HS-5 (cell line): ENCODE results near the gene MS4A18.
"Not testable (repeated sequence)": the region's sequence is repeated elsewhere in the genome, so short reads cannot be mapped to it uniquely, and the experiment has no call there.

Experiments used
- DNase-seq: peaks from one replicate; pipeline ENCODE4 v3.0.0-alpha.2; 2012; ENCODE audit warnings: low read depth

MS4A18 gene

GRCh38 chr11:60739114-60739513 lies 14.6 kb downstream of the MS4A18 start:
- no peak for DNase-seq

DNA sequence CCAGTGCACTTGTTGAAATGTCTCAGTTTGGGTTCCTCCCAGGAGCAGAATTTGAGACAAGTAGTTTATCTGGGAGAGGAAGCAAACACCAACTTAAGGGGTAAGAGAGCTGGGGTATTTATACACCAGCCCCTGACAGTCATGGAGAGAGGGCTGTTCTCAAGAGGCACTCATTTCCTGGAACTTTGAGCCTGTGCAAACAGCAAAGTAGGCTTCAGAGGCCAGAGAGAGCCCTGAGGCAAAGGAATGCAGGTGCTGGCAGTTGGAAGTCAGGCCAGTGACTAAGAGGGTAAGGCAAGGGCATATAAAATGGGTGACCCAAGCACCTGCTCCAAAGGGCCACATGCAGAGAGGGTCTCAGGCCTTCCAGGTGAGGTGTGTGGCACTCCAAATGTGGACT lies 16.1 kb downstream of the MS4A18 start:
- no peak for DNase-seq

- no peak for DNase-seq
Observed at GRCh38 chr11:60741421-60741820, 16.9 kb downstream of the MS4A18 start.

GRCh38 chr11:60743058-60743457 lies 18.5 kb downstream of the MS4A18 start:
- no peak for DNase-seq

- no peak for DNase-seq
Observed at GRCh38 chr11:60744114-60744513, 19.6 kb downstream of the MS4A18 start.

DNA sequence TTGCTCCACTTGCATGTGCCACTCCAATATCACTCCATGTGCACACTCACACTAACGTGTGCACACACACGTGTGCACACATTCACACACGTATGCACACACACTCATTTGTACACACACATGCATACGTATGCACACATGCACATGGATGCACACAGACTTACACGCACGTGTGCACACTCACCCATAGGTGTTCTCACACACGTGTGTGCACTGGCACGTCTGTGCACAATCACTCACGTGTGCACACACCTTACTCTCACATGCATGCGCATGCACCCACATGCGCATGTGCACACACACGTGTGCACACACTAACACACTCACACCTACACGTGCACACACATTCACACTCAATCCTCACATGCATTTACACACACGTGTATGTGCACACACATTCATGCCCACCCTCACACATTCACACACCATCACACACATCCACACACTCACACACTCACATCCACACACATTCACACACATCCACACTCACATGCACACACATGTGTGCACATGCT lies 22.9 kb downstream of the MS4A18 start:
- no peak for DNase-seq

DNA sequence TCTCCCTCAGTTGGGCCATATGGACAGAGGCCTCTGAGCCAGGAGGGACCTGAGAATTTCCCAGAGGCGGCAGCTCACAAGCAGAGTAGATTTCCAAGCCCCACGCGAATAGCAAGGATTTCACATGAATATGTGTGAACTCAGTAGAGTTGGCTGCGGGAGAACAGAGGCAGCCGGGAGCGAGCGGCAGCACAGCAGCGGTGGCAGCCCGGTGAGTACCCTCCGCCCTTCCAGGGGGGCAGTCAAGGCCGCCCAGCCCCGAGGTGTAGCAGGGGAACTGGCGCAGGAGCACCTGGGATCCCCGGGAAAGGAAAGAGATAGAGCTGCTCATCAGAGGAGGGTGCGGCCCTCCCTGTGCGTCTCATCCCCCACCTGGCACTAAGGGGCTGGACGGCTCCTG lies 23.7 kb downstream of the MS4A18 start:
- no peak for DNase-seq

DNA sequence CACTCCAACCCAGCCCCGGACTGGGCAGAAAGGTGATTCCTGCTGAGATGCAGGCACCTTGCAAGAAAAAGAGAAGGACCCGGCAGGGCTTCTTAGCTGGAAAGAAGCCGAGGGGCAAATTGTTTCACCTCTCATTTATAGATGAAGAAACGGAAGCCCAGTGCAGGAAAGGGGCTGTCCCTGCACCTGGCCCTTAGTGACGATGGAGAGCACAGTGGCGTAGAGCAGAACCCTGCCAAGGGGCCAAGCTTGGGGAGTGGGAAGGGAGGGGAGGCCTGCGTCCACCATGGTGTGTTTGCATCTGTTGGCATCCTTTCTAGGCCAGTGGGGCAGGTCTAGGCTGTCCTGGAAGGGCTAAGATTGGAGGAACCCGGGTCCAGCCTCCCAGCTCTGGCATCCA lies 24.3 kb downstream of the MS4A18 start:
- DNase-seq, result no peak

GRCh38 chr11:60750911-60751310 lies 26.4 kb downstream of the MS4A18 start:
- DNase-seq, result no peak

DNA sequence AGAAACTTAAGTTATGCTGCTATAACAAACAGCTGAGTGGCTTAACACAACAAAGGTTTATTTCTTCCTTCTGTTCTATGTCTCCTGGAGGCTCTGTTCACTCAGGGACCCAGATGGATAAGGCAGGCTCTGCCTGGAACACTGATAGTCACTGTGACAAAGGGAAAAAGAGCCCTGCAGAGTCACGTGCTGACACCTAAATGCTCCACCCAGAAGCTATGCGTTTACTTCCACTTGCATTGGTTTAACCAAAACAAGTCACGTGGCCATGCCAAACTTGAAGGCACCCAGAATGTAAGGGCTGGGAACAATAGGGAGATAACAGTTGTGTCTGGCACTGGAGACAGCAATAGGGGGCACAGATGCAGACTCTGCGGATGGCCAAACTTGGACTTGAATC lies 28.8 kb downstream of the MS4A18 start:
- DNase-seq, result no peak

DNA sequence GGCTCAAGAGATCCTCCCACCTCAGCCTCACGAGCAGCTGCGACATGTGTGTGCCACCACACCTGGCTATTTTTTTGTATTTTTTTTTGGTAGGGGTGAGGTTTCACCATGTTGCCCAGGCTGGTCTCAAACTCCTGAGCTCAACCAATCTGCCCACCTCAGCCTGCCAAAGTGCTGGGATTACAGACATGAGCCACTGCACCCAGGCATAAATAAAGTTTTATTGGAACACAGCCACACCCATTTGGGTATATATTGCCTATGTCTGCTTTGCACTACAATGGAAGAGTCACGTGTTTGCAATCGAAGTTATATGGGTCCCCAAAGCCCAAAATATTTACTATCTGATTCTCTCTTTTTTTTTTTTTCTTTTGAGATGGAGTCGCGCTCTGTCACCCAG lies 30.4 kb downstream of the MS4A18 start:
- no peak for DNase-seq

DNA sequence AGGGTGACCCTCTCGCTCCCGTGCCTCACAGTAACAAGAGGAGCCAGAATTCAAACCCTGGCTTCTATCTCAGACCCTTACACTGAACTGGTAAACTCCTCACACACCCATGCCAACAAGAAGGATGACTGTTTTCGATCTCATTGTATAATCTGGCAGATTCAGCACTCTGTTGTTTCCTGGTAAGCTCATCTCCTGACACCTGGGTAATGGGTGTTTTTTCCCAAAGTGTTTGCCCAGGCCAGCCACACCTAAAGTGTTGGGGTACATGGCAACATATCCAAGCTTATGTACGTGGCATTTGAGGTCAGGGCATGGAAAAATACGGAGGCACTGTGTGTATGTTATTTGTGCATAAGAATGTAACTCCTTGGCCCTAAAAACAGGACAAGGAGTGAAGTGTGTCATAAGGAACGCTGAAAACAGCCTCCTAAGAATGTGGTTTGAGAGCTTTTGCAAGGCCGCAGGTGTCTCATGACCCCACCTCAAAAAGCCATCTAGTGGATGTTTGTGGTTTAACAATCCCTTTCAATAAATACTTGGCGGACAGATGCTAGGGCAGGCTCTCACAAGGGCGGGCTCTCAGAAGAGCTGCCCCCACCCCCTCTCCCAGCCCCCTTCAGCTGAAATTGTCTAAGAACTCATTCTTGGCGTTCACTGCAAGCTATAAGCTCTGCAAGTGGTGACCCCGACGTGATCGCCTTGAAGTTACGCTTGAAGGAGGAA lies 31.9 kb downstream of the MS4A18 start, which contains the start of gene MS4A15:
MS4A15 (plus strand) TSS at position 561 of the 726 bp plus-strand sequence. CDS start 6,867 bp downstream, outside the sequence.
- no peak for DNase-seq

DNA sequence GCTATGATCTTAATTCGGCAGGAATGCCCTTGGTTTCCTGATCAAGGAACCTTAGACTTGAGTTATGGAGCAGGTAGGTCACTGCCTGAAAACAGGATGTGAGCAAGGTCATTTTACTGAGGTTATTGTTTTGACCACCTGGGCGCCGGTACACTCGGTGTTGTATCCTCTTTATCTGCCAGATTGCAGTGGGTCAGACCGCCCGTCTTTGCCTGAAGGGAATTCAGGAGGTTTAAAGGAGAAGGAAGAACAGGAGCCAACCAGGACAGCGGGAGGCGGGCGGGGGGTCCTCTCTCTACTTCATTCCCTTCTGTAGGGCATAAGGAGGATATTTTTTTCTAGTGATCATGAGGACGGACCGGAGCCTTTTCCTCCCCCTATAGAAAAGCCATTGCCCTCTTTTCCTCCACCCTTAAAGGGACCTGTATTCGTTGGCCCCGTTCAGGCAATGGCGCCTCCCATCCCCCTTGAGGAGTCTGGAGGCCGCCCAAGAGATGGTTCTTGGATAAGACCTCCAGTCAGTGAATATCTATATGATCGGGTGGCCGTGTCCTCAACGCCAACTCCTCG lies 32.8 kb downstream of the MS4A18 start:
- DNase-seq, result no peak

DNA sequence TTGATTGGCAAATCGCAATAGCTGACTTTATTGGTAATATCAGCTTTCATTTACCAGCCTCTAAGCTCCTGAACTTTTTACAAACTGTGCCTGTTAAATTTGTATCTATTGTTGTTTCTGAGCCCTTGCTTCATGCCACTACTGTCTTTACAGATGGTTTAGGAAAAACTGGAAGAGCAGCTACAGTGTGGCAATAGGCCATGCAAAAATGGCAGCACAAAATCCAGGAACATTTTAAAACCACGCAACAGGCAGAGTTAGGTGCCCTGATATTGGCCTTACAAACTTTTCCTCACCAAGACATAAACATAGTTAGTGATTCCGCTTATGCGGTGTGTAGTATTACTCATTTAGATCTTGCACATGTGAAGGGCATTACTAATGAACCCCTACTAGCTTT lies 34.2 kb downstream of the MS4A18 start:
- DNase-seq, result not testable (repeated sequence)

DNA sequence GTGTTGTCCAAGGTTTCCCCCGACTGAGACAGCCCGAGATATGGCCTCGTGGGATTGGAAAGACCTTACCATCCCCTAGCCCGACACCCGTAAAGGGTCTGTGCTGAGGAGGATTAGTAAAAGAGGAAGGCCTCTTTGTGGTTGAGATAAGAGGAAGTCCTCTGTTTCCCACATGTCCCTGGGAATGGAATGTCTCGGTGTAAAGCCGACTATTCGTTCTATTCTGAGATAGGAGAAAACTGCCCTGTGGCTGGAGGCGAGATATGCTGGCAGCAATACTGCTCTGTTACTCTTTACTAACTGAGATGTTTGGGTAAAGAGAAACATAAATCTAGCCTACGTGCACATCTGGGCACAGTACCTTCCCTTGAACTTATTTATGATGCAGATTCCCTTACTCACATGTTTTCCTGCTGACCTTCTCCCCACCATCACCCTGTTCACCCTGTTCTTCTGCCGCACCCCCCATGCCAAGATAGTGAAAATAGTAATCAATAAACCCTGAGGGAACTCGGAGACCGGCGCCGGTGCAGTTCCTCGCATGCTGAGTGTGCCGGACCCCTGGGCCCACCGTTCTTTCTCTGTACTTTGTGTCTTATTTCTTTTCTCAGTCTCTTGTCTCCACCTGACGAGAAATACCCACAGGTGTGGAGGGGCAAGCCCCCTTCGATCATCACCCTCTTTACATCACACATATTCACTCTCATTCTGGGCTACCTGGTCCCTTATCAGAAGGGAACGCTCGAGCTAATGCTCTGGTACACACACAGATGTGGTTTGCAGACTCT lies 35.1 kb downstream of the MS4A18 start:
- not testable (repeated sequence) for DNase-seq

DNA sequence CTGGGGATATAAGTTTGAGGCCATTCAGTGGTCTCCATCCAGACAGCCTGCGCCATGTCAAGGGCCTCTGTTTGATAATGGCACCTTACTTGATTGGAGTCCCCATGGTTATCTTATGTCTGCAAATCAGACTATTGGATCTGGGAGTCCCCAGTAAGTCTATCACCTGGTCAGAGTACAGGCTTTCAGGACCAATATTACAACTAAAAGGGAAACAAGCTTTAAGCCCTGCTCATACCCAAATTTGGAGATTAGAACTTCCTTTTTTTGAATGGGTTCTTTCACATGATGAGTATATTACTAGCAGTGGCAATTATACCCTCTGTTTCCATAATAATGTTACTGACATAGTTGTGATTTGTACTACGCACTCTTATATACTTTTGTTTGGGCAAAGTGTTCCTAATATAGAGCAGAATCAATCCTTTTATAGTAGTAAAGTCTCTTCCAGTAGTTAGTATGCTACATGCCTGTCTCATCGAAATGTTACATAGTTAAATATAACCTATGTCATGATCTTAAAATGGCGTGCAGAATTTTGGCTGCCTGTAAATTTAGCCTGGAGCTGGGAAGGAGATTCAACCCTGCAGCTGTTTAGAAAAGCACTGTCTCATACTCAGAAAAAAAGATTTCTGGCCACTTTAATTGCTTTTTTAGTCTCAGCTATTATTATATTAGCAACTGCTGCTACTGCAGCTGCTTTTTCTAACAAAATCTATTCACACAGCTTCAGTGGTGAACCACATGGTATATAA lies 37.1 kb downstream of the MS4A18 start:
- DNase-seq, result no peak

DNA sequence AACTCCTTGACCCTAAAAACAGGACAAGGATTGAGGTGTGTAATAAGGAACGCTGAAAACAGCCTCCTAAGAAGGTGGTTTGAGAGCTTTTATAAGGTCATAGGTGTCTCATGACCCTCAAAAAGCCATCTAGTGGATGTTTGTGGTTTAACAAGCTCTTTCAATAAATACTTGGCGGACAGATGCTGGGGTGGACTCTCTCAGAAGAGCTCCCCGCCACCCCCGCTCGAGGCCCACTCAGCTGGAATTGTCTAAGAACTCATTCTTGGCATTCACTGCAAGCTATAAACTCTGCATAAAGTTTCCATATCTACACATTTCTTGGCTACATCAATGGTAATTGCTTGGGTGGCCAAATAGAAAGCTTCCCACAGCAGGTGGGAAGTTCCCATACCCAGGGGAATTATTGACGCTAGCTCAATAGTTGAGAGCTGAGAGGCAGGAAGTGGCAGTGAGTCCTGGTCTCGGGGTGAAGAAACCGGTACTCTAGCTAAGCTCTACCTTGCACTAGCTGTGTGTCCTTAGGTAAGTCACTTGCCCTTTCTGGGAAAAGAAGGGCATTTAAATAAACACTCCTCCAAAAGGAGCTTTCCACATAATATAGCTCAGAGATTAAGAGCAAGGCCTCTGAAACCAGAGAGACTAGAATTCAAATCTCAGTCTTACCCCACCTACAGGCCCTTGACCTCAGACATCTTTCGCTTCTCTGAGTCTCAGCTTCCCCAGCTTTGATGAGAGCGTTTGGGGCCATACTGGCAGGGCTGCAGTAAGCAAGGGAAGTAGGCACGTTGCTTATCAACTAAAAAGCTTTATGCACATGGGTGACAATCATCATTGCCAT lies 38.6 kb downstream of the MS4A18 start:
- no peak for DNase-seq

DNA sequence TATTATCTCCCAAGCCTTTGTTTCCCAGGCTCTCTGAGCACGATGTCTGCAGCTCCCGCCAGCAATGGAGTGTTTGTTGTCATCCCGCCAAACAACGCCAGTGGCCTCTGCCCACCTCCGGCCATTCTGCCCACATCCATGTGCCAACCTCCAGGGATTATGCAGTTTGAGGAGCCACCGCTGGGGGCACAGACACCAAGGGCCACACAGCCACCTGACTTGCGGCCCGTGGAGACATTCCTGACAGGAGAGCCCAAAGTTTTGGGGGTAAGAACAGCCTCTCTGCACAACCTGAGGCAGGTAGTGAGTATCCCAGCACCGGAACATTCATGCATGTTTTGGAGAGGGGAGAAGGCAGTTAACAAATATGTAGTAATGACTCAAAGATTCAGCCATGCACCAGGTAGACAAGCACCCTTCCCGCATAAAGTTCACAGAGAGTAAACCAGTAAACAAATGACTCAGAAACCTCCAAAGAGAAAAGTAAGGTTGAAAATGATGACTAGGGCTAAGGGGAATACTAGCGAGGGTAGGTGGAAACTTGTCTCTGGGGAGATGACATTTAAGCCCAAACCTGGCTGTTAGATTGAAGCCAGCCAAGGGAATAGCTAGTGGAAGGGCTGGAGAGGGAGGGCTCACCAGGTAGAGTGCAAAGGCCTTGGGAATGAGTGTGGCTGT lies 39.3 kb downstream of the MS4A18 start:
- no peak for DNase-seq

GRCh38 chr11:60764879-60765278 lies 40.4 kb downstream of the MS4A18 start:
- DNase-seq, result no peak

DNA sequence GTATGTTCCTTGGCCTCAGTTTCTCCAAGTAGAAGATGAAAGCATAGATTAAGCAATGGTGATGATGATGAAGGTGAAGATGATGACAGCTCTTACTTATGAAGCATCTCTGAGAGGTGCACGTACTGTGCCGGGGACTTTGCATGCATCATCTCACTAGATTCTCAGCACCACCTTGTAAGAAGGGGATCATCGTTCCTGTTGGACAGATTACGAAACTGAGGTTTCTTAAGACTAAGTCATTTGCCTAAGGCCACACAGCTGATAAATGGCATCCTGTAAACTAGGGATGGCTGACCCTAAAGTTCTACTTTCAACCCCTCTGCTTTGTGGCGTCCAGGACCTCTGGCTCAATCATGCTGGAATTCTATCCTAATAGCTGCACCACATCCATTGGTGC lies 40.8 kb downstream of the MS4A18 start:
- DNase-seq, result no peak

- no peak for DNase-seq
Observed at GRCh38 chr11:60766547-60766946, 42.0 kb downstream of the MS4A18 start.
